D341Med (cell line): ENCODE results near the gene RASL10B.
"Not testable (repeated sequence)": the region's sequence is repeated elsewhere in the genome, so short reads cannot be mapped to it uniquely, and the experiment has no call there.

Experiments used
- DNase-seq: peaks from one replicate; pipeline ENCODE4 v3.0.0; 2012; ENCODE audit warnings: low spot score

RASL10B gene

GRCh38 chr17:35742896-35743477 is 11.5 kb downstream of the RASL10B start:
- no peak for DNase-seq

DNA sequence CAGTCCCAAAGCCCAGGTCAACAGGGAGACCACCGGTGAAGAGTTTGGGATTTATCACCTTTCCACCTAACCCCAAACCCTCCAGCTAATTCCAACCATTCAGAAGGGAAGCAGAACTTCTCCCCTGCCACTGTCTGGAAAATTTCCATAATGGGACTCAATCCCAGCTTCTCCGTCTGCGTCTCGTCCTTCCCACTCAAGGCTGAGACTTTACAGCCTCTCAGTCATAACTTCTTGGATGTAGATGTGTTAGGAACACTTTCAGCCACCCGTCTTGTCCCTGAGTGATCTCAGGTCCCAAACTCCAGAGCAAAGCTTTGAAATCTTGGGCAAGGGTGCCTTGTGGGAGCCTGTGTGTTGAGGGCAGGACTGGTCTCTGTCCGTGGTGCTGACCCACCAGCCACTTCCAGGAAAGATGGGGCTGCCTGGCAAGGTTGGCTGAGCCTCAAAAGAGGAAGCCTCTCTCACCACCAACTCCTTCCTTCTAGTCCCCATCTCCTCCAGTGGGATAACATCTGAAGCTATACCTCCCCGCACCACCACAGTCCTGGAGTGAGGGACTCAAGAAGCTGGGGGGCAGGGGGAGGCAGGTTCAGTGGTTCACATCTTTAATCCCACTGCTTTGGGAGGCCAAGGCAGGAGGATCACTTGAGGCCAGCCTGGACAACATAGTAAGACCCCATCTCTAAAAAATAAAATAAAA is 12.3 kb downstream of the RASL10B start:
- DNase-seq: no peak

GRCh38 chr17:35744830-35745229 is 13.4 kb downstream of the RASL10B start:
- DNase-seq: no peak

GRCh38 chr17:35745246-35745645 is 13.8 kb downstream of the RASL10B start:
- DNase-seq: no peak

- DNase-seq: no peak
Measured at GRCh38 chr17:35745749-35746320, 14.4 kb downstream of the RASL10B start.

GRCh38 chr17:35747540-35748017 is 16.1 kb downstream of the RASL10B start:
- peak; percentile 91 for DNase-seq

- no peak for DNase-seq
Measured at GRCh38 chr17:35748341-35748841, 17.0 kb downstream of the RASL10B start.

GRCh38 chr17:35748979-35749378 is 17.5 kb downstream of the RASL10B start:
- DNase-seq: no peak

- DNase-seq: no peak
Measured at GRCh38 chr17:35749560-35750412, 18.3 kb downstream of the RASL10B start.

DNA sequence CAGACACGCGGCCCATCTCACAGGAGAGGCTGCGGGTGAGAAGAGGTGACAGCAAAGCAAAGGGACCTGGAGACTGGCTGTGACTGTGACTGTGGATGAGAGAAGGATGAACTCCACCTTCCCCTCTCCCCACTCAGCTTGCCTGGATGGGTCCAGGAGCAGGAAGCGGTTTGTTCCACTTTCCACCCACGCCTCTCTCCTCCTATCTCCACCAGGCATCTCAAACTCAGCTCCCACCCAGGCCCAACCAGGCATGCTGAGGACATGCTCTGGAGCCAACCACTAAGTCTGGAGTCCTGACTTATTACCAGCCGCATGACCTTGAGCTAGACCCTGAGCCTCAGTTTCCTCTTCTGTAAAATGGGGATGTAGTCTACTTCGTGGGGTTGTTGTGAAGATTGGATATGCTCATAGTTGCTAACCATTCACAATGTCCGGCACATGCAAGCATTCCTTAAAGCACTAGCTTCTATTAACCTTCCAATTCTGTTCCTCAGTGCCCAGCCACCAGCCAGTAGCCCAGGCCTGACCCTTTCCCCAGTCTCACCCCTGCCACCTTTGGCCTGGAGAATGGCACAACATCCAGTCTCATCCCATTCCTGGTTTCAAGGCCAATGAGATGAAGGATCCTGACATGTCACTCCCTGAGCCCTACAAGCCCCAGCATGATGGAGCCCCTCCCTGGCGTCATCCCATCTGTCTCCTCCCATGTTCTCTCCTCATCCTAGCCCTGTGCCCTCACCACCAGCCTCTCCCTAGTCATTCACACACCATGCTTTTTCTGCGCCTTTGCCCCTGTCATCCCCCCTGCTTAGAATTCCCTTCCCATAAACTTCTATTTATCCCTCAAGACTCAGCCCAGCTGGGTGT is 19.3 kb downstream of the RASL10B start:
- DNase-seq: no peak

- not testable (repeated sequence) for DNase-seq
Measured at GRCh38 chr17:35751541-35751940, 20.1 kb downstream of the RASL10B start.

- no peak for DNase-seq
Measured at GRCh38 chr17:35752471-35752870, 21.0 kb downstream of the RASL10B start.

GRCh38 chr17:35752945-35753764 is 21.7 kb downstream of the RASL10B start, which contains the start of gene GAS2L2:
GAS2L2 (minus strand) TSS chr17:35753239; CDS start chr17:35752850, 389 bp downstream.
- no peak for DNase-seq

DNA sequence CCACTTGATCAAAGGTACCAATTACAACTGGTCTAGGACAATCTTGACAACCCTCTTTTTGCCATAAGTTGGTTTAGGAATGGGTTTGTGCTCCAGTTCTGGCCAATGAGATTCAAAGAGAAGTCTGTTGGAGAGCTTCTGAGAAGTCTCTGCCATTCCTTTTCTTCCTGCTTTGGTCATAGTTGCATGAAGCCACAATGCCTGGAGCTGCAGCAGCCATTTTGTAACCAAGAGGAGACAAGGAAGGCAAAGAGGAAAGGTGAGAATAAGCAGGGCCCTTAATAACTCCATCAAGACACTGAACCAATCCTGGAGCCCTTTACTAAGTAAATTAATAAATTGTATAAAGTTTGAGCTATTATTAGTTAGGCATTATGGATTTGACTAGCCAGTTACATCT is 25.8 kb downstream of the RASL10B start:
- DNase-seq: no peak

GRCh38 chr17:35760587-35760986 is 29.1 kb downstream of the RASL10B start, which contains the start of gene C17orf50:
C17orf50 (plus strand) TSS chr17:35760887; CDS start chr17:35760942, 55 bp downstream.
- DNase-seq: no peak

DNA sequence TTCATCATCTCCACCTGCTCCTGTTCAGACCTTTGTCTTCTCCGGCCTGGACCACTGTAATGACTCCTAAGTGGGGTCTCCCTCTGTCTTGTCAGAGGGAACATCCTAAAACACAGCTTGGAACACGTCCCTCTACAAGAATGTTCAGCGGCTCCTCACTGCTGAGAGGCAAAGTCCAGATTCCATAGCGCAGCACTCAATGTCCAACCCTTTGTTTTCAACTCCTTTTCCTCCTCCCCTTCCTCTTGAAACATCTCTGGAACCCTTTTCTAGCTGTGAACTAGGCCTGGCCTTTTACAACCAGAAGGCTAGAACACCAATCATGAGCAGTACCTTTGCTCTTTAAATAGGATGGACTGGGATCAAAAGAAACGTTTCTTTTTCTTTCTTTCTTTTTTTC is 30.2 kb downstream of the RASL10B start:
- no peak for DNase-seq

DNA sequence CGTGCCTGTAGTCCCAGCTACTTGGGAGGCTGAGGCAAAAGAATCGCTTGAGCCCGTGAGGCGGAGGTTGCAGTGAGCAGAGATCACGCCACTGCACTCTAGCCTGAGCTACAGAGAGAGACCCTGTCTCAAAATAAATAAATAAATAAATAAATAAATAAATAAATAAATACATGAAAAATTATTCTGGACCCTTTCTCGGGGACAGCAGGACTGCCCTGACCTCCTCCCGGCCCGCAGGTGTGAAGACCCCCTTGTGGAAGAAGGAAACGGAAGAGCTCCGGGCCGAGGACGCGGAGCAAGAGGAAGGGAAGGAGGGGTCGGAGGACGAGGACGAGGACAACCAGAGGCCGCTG is 32.3 kb downstream of the RASL10B start:
- DNase-seq: no peak

DNA sequence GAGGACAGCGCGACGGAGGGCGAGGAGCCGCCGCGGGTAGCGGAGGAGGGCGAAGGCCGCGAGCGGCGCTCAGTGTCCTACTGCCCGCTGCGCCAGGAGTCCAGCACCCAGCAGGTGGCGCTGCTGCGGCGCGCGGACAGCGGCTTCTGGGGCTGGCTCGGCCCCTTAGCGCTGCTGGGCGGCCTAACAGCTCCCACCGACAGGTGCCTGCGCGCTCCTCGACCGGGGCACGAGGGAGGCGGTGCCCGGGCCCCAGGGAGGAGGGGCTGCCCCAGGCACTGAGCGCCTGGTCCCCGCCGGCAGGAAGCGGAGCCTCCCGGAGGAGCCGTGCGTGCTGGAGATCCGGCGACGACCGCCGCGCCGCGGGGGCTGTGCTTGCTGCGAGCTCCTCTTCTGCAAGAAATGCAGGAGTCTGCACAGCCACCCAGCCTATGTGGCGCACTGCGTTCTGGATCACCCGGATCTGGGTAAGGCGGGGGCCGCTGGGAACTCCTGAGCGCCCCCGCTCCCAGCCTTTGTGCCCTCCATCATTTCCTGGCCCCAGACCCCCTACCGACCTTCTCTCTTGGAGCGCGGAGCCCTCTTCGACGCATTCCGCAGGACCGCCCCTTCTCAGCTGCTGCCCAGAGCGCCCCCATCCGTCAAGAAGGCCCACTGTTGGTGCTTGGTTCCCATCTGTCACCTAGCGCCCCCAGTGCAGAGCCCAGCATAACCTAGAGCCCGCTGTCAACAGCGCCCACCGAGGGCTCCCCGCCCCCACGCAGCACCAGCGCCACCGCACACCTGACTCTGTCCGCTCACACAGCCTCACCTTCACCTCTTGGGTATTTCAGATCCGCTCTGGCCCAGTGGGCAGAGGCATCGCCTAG is 32.9 kb downstream of the RASL10B start:
- DNase-seq: peak; percentile 99

GRCh38 chr17:35765086-35765710 is 33.8 kb downstream of the RASL10B start:
- DNase-seq: no peak
